NCI-H2196 (cell line): ENCODE measurements around the gene TCF7L2.

Experiments used
- DNase-seq: peaks from one replicate; lab custom pipeline; 2025; ENCODE audit not compliant: unreplicated experiment; lab: John Stamatoyannopoulos, UW

Gene TCF7L2

GRCh38 chr10:113020838-113021237, 70.8 kb downstream of the TCF7L2 start:
- peak; percentile 15 for DNase-seq

GRCh38 chr10:113021268-113022040, 71.4 kb downstream of the TCF7L2 start:
- no peak for DNase-seq

DNA sequence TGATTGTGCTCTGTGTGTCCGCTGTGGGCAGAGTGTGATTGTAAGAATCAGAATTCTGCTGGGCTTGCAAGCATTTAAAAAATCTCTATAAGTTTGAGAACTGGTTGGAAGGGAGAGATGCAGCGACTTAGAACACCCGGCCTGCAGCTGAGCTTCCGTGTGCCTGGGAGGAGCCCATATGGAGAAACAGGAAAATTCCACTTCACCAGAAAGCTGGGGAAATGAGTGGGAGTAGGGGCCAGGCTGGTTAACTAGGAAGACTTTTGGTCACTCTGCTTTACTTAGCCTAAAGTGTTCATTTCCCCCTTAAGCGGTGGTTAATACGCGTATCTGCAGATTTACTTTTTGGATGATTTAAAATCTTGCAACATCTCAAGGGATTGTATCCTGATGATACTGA, 72.2 kb downstream of the TCF7L2 start:
- no peak for DNase-seq

DNA sequence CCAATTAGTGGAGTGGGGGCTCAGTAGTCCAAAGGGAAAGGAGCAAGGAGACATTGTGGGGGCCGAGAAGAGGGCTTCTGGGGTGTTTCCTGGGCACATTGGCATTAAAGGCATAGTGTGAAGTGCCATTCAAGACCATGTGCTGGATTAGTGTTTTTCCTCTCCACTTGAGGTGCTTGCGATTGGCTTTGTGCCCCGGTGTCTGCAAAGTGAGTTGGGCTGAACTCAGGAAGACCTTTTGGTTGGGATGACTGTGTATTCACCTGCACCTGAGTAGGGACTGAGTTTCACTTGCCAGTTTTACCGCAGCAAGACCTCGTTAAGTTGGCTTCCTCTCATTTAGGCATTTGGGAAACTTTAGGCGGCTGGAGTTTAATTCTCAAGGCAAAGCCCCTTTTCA, 73.0 kb downstream of the TCF7L2 start:
- peak; percentile 61 for DNase-seq

DNA sequence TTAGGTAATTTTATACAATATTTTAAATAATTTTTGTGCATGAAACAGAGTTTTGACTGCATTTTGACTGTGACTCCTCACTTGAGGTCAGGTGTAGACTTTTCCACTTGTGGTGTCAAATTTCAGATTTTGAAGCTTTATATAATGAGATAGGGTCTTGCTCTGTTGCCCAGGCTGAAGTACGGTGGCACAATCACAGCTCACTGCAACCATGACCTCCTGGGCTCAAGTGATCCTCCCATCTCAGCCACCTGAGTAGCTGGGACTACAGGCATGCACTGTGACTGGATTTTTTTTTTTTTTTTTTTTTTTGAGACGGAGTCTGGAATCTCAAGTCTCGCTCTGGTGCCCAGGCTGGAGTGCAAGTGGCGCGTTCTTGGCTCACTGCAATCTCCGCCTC, 74.9 kb downstream of the TCF7L2 start:
- DNase-seq, result no peak

DNA sequence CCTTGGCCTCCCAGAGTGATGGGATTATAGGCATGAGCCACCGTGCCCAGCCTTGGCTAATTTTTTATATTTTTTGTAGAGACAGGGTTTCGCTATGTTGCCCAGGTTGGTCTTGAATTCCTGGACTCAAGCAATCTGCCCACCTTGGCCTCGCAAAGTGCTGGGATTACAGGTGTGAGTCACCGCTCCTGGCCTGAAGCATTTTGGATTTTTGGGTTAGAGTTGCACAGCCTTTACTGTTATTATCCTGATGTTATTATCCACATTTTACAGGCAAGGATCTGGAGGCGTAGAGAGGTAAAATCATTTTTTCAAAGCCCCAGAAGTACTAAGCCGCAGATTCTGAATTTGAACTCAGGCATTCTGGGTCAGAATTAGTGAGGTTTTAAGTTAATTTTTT, 75.4 kb downstream of the TCF7L2 start:
- no peak for DNase-seq

GRCh38 chr10:113026679-113027078, 76.6 kb downstream of the TCF7L2 start:
- no peak for DNase-seq

GRCh38 chr10:113027230-113027573, 77.2 kb downstream of the TCF7L2 start:
- no peak for DNase-seq

DNA sequence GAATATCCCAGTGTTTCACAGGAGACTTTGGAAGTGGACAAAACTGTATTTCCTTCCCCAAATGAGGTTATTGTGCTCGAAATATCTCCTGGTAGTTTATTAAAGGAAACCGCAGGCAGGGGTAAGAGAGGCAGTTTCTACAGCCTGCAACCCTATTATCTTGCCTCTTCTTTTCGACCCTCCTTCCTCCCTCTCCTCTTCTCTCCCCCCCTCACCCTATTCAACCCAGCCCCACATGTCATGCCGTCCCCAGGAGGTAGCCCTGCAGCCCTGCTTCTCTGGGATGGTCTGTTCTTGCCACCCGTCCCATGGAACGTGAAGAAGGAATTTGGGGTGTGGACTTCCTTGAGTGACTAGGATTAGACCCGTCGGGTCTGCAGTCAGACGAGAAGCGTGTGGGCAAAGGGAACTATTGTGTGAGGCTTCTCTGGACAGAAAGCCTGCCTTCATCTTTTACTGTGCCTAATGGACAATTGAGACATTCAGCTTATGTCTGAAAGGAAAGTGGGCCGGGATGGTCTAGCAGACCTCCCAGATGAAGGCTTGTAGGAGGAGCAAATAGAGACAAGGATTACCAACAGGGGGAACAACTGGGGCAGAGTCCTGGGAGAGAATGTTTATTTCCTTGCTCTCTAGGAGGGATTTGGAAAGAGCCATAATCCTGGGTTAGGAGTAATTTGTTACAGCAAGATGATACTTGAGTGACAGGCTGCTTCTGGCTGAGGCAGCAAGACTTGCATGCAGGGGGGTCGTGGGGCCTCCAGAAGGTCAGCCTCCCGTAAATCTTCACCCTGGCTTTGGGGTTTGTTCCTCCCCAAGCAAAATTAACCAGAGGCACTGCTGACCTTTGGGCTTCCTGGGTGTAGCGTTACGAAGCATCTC, 77.8 kb downstream of the TCF7L2 start:
- no peak for DNase-seq

DNA sequence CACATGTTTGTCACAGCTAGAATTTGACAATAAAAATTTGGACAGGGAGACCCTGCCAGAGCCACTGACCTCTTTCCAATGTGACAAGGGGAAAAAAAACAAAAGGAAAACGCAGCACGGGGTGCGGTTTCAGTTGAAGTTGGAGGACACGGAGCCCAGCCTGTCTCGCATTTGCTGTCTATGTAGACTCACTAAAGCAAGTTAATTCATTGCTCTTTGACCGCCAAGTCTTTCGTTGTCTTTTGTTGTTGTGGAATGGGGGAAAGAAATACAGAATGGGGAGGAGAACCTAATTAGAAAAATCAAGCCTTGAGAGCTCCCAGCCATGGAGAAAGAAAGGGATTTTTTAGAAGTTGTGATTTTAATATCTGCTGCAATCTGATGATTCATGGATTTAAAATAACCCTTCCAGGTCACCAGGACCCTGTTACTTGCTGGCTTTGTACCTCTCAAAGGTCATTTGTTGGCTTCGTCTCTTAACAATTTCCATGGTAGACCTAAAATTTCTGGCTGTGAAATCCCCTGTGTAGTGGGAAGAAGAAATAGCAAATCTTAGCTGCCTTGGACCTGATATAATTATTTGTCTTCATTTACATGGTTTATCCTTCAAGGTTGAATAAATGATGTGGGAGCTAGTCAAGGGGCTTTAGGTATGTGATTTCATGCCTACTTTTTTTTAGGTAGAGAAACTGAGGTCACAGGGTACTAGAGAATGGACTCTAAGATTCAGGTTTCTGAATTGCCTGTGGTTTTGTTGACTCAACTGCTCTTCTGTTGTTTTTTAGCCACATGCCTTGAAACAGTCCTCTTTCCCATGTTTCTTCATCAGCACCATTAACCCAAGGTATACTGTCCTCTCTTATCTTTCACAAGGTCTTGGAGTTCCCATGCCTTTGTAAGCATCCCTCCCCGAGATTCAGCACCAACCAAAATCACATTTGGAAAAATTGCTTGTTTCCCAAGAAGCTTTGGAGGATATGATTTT, 78.7 kb downstream of the TCF7L2 start:
- DNase-seq, result no peak

DNA sequence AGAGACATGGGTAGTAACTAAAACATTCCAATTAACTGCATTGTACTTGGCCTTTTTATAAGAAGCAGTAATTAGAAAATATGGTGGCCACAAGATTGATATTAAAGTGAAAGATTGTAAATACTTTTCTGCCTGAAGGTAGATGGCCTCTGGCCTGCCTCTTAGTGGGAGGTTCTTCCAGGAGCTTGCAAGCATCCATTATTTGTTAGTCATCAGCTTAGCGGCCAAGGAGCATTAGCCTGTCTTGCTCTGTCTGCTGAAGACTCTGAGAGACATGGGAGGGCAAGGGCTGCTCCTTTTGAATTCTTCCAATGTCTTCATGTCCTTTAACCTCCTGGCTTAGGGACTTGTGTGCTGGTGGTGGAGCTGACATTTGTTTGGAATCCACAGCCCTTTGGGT, 80.4 kb downstream of the TCF7L2 start:
- DNase-seq, result no peak

- DNase-seq, result no peak
Observed at GRCh38 chr10:113031147-113031546, 81.1 kb downstream of the TCF7L2 start.

GRCh38 chr10:113033991-113034390, 83.9 kb downstream of the TCF7L2 start:
- no peak for DNase-seq

- no peak for DNase-seq
Observed at GRCh38 chr10:113035732-113036312, 85.8 kb downstream of the TCF7L2 start.

DNA sequence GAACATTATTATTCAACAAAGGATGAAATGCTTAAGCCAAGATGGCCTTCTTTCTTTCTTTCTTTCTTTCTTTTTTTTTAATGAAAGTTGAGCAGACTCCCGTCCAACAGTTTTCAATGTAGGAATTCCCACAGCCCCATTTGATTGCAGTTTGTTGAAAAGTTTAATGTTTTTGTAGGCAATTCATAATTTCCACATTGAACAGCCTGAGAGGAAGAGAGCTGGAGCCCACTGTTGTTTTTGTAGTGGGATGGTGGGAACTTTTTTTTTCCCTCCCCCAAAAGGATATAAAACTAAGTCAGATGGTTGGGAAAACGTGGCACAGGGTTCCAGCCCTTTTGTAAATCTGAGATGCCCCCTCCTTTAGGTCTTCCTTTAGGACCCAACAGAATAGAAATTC, 86.6 kb downstream of the TCF7L2 start:
- DNase-seq, result no peak

GRCh38 chr10:113037218-113037617, 87.2 kb downstream of the TCF7L2 start:
- DNase-seq, result no peak

DNA sequence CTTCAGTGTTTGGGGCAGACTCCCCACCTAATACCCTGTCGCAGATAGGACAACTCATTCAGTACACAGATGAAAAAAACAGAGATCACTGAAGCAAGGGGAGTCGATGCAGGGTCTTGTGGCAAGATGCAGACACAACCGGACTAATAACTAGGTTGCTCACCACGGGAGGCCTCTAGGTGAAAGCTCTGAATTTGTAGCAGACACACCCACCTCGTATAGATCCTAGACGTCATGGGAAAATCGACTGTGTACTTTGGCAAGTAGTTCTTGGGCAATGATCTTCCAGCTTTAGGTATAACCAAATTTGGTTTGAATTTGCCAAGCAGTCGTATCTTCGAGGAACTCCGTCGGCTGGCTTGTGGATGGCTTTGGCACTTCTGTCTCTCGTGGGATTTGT, 88.1 kb downstream of the TCF7L2 start:
- no peak for DNase-seq

DNA sequence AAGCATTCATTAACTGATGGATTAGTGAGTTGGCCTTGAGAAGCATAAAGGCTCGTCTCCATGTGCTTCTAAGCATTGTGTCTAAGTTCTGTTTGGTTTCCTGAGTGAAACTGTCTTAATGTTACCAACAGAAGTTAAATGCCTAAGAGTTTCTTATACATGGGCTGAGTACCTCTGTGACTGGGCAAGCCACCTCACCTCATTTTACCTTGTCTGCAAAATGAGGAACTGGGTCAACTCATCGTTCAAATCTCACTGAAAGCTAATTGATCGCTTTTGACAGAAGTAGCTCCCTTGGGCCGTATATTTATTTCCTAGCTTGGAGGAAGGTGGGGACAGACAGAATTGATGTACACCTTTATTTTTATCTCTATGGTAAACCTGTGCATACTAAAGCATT, 88.9 kb downstream of the TCF7L2 start:
- no peak for DNase-seq

GRCh38 chr10:113041324-113041723, 91.3 kb downstream of the TCF7L2 start:
- no peak for DNase-seq

- DNase-seq, result no peak
Observed at GRCh38 chr10:113041841-113042750, 92.0 kb downstream of the TCF7L2 start.
